HG02678 (cell line): ENCODE measurements around the gene ISX.

Experiments
- ATAC-seq: cut with Tn5 transposase; IDR thresholded peaks from one replicate; pipeline ENCODE4 v1.9.1; 2021; ENCODE audit warnings: mild to moderate bottlenecking, moderate library complexity; ENCODE audit not compliant: unreplicated experiment

The ISX gene

GRCh38 chr22:35109616-35110015 lies 43.7 kb downstream of the ISX start:
- ATAC-seq: no peak

- no peak for ATAC-seq
Observed at GRCh38 chr22:35111244-35111643, 45.3 kb downstream of the ISX start.

- no peak for ATAC-seq
Observed at GRCh38 chr22:35113341-35113740, 47.4 kb downstream of the ISX start.

DNA sequence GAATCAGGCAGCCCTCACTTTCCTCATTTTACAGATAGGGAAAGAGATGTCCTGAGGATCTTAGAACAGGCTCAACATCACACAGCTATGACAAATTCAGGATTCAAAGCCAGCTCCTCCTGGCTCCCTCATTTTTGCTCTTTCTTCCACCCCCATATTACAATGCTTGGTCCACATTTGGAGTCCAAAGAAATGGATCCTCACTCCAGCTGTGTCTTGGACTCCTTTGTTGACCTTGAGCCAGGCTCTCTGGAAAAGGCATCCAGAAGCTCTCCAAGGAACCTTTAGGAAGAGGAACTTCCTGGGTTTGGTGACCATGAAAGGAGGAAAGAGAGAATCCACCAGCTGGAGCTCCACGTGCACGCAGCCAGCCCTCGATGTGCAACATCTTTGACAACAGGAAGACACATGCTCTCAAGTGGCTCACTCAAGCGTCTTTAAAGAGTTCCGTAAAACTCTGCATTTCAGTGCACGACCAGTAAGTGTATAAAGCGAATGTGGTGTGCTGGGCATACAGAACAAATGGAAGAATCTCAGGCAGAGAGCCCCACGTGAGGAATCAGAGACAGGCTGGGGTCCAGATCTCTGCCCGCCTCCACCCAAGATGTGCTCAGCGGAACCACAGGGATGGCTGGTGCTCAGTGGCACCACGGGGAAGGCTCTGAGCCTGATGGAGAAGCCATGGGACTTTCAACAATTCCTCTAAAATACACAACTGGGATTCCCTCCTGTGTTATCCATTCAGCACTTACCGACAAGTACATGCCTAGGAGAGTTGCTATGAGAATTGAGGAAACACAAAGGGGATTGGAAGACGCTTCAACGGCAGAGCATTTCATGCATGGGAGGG lies 48.4 kb downstream of the ISX start:
- ATAC-seq: no peak

GRCh38 chr22:35115515-35115914 lies 49.6 kb downstream of the ISX start:
- no peak for ATAC-seq

GRCh38 chr22:35116269-35116668 lies 50.3 kb downstream of the ISX start:
- ATAC-seq: no peak

- ATAC-seq: no peak
Observed at GRCh38 chr22:35116817-35117216, 50.9 kb downstream of the ISX start.

DNA sequence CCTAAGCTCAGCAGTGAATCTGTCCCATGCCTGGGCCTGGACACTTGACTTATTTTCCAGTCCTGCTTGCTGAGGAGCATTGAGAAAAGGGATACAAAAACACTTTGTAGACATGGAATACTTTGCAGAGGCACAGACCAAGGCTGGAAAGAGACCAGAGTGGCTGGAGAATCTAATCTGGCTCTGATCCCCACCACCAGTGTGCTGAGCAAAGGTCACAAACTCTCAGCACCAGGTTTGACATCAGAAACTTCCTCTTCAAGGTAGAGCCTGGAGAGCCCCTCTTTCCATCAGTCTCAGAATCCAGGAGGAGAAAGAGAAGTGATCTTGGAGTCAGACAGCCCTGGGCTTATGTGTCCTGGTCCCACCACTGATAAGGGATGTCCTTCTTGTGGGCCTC lies 53.5 kb downstream of the ISX start:
- ATAC-seq: no peak

- no peak for ATAC-seq
Observed at GRCh38 chr22:35124691-35125219, 58.8 kb downstream of the ISX start.

- ATAC-seq: peak; percentile 54
Observed at GRCh38 chr22:35126993-35127392, 61.0 kb downstream of the ISX start.

DNA sequence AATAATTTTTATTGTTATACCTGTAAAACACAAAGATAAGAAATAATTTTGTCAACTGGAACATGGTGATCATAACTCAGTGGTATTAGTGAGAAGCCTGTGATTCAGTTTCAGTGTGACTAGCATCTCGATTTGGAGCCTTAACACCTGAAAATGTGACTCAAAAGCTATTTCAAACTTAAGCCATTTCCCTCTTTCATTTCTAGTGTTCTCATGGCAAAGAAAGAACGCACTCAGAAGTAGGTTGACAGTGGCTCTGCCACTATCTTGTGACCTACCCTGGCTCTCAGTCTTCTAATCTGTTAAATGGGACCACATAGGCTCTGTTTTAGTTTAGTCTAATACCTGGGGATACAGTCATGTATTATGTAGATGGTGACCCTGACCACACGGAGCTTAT lies 62.7 kb downstream of the ISX start:
- peak; percentile 41 for ATAC-seq

DNA sequence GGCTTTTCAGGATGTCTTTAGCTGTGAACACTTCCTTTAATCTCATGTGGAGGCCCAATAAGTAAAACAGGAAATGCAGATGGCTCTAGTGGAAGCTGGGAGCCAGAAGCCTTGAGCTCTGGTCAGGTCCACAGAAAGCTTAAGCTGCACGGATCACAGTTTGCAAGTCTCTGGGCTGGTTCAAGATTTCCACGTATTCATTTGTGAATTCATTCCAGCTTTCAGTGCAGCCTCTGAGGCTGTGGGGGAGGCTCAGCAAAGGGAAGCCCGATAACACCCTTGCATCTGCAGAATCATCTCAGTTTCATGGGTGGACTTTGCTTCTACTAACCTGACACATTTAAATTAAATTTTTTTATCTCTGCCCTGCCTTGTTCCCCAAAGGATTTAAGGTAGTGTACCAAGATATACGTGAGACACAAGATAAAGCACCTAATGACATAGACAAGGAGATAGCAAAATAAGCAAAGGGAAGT lies 65.6 kb downstream of the ISX start:
- ATAC-seq: no peak

DNA sequence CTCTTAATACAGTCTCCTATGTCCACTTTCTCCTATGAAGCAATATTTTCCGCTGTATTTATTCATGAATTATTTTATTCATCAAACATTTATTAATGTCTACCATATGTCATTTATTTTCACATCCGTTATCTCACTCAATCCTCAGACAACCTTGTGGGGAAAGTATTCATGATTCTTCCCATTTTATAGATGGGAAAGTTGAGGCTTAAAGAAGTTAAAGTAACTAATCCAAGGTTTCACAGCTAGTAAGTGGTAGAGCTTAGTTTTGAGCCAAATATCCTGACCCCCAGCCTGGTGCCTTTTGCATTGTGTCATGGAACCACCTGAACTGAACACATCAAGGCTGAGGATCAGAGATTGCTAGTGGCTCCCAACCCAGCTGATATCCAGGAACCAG lies 66.6 kb downstream of the ISX start:
- ATAC-seq: no peak

GRCh38 chr22:35133702-35134380 lies 67.9 kb downstream of the ISX start:
- ATAC-seq: no peak

- no peak for ATAC-seq
Observed at GRCh38 chr22:35134637-35135036, 68.7 kb downstream of the ISX start.

GRCh38 chr22:35135165-35135564 lies 69.2 kb downstream of the ISX start:
- no peak for ATAC-seq
